Transverse colon (tissue), 4 donors: ENCODE results near the gene NEO1. TPM values are rescaled to one million over a fixed set of nuclear protein-coding genes. Genes with fewer than 3 reads are reported as not detected.

Experiments
- DNase-seq: peaks from one replicate; pipeline ENCODE4 v3.0.0-alpha.2; 2019
- H3K27ac ChIP-seq, 4 donors: fragments of 200-600 bp; sonication (generic); 2 replicates each; pipeline ENCODE4 v1.5.1; 2016 to 2018; ENCODE audit warnings: inconsistent platforms in 4 of 4
- H3K27me3 ChIP-seq: fragments of 200-600 bp; sonication (generic); 2 replicates; pipeline ENCODE4 v1.5.1; 2017; ENCODE audit warnings: inconsistent platforms
- H3K36me3 ChIP-seq, 4 donors: fragments of 200-600 bp; sonication (generic); 2 replicates each; pipeline ENCODE4 v1.5.1; 2017 to 2019; ENCODE audit warnings: inconsistent platforms in 4 of 4
- H3K4me1 ChIP-seq, 4 donors: fragments of 200-600 bp; sonication (generic); 2 replicates each; pipeline ENCODE4 v1.5.1; 2017 to 2020; ENCODE audit warnings: inconsistent platforms in 4 of 4
- H3K4me3 ChIP-seq, 4 donors: fragments of 200-600 bp; sonication (generic); 1 replicate in 1 of 4; 2 replicates in 3 of 4; pipeline versions ENCODE4 v1.5.1 to v1.6.1; 2017 to 2019; ENCODE audit warnings: inconsistent platforms in 4 of 4
- H3K9me3 ChIP-seq, 2 donors: fragments of 200-600 bp; sonication (generic); 2 replicates each; pipeline ENCODE4 v1.5.1; 2017 to 2019; ENCODE audit warnings: inconsistent platforms in 2 of 2
- EP300 ChIP-seq: sonication (generic); formaldehyde crosslinking; IDR thresholded peaks from one replicate; pipeline ENCODE4 v1.6.1; 2017; ENCODE audit warnings: antibody characterized with exemption, low read depth
- POLR2A ChIP-seq: fragments of 450-650 bp; IDR thresholded peaks from one replicate; pipeline ENCODE4 v1.6.1; 2016; ENCODE audit warnings: antibody characterized with exemption, mild to moderate bottlenecking, moderate library complexity
- POLR2AphosphoS5 ChIP-seq, 3 donors: sonication (generic); formaldehyde crosslinking; IDR thresholded peaks; one replicate each; pipeline ENCODE4 v1.6.1; 2016; ENCODE audit warnings: antibody characterized with exemption in 3 of 3
- WGBS, 2 donors: methylation state at CpG; one replicate each; pipeline ENCODE4 v1.1.5; 2018; ENCODE audit warnings: low coverage in 1 of 2; 5-methylcytosine and 5-hydroxymethylcytosine counted together
- in situ Hi-C, 4 donors: fragments of 200-750 bp; cut with MboI; loops; one replicate each; pipeline versions ENCODE4 v1.15.0 to v1.15.1; 2017; ENCODE audit warnings: low sequenced_read_pairs in 3 of 4, low pct_ligation_motif_present in 1 of 4, low pct_unique_long_range_greater_than_20kb in 1 of 4
- intact Hi-C: fragments of 100-400 bp; cut with DNase I; formaldehyde crosslinking; loops from one replicate; pipeline ENCODE4 v1.15.1; 2023; ENCODE audit warnings: low total_unique reads
- small RNA-seq, 4 donors: library from RNA; depleted of rRNA; stranded (forward); fragments of <200 nt; gene quantifications; one replicate each; pipeline ENCODE3, GENCODE V24; 2016
- total RNA-seq, 4 donors: library from RNA; depleted of rRNA; stranded (reverse); fragments of >200 nt; gene quantifications; one replicate each; pipeline ENCODE4 v1.1.0, GENCODE V29; 2016
- TF ChIP-seq, protein P1 (sequence below), 5 experiments: fragments of 200-600 bp in 3 of 5; fragments of 450-650 bp in 2 of 5; sonication (generic) in 3 of 5; IDR thresholded peaks; 1 replicate in 2 of 5; 2 replicates in 3 of 5; pipeline ENCODE4 v1.5.1; 2016 to 2017; ENCODE audit warnings: antibody characterized with exemption in 5 of 5, inconsistent platforms in 3 of 5, mild to moderate bottlenecking in 2 of 5, moderate library complexity in 1 of 5

The NEO1 gene
- total RNA-seq, 4 donors from 2014 or later: 100 to 188 (median 135) TPM

DNA sequence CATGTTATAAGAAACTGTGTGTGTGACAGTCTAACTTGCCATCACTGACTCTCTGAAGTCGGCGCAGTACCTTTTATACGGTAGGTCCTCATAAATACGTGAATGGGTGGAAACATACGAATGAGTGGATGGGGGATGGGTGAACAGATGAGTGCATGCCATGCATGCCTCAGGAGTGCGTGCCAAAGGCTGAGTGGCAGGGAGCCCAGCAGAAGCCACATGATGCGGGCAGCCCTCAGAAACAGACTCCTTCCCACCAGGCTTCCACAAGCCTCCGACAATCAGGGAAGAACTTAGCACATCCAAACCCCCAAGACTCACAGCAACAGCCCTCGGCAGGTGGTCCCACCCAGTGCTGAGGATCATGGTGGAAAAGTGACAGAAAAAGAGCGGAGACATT is 299.8 kb downstream of the NEO1 start:
- Histone ChIP-seq H3K27me3 (peaks cover 6% of the 10 kb centered on the region), H3K9me3 (no peaks in the 10 kb centered on the region), H3K27ac (no peak overlapping the region), H3K4me1 (no peaks in the 10 kb centered on the region), H3K36me3 (no peaks in the 10 kb centered on the region), H3K4me3 (no peak overlapping the region)
- DNase-seq: no peak
- no peak for TF ChIP-seq POLR2A
- TF ChIP-seq POLR2AphosphoS5 (IDR thresholded peaks at IDR 0.05): no peak
- TF ChIP-seq, protein P1, sequence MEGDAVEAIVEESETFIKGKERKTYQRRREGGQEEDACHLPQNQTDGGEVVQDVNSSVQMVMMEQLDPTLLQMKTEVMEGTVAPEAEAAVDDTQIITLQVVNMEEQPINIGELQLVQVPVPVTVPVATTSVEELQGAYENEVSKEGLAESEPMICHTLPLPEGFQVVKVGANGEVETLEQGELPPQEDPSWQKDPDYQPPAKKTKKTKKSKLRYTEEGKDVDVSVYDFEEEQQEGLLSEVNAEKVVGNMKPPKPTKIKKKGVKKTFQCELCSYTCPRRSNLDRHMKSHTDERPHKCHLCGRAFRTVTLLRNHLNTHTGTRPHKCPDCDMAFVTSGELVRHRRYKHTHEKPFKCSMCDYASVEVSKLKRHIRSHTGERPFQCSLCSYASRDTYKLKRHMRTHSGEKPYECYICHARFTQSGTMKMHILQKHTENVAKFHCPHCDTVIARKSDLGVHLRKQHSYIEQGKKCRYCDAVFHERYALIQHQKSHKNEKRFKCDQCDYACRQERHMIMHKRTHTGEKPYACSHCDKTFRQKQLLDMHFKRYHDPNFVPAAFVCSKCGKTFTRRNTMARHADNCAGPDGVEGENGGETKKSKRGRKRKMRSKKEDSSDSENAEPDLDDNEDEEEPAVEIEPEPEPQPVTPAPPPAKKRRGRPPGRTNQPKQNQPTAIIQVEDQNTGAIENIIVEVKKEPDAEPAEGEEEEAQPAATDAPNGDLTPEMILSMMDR (IDR thresholded peaks at IDR 0.05): no peak
- no peak for TF ChIP-seq EP300
- in situ Hi-C loops (no loop called here), intact Hi-C loops (no loop called here)
- 82 to 84% methylated on average over 6 to 10 of the region's 10 CpGs for WGBS, 2 donors

DNA sequence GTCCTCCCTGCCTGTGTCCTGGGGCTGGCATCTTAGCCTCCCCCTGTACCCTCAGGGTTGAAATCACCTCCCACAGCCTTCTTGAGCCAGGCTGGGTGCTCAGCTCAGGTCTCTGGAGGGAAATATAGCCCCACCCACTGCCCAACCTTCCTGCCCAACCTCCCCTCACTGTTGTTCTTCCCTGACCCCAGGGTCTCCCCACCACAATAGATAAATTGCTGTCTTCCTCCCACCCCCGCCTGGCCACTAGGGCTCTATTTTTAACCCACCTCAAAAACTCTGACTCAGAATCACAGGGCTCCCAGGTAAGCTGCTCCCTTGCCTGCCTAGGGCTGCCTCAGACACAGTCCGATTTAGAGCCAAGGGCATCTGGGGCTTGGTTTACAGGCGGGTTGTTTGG is 301.5 kb downstream of the NEO1 start:
- 17 to 79% methylated on average over 1 to 3 of the region's 3 CpGs for WGBS, 2 donors
- H3K27ac ChIP-seq: no peak overlapping the region
- in situ Hi-C loops (no loop called here), intact Hi-C loops (no loop called here)
- peaks cover 2% of the 10 kb centered on the region for H3K27me3 ChIP-seq
- no peak for DNase-seq
- peaks cover 0 to 10% (median 0%) of the 10 kb centered on the region in 4 donors for H3K4me1 ChIP-seq
- no peaks in the 10 kb centered on the region for H3K9me3 ChIP-seq
- no peaks in the 10 kb centered on the region for H3K36me3 ChIP-seq
- TF ChIP-seq, protein P1 (IDR thresholded peaks at IDR 0.05): no peak
- TF ChIP-seq POLR2AphosphoS5 (IDR thresholded peaks at IDR 0.05) (no peak), EP300 (no peak), POLR2A (no peak)
- H3K4me3 ChIP-seq: no peak overlapping the region

DNA sequence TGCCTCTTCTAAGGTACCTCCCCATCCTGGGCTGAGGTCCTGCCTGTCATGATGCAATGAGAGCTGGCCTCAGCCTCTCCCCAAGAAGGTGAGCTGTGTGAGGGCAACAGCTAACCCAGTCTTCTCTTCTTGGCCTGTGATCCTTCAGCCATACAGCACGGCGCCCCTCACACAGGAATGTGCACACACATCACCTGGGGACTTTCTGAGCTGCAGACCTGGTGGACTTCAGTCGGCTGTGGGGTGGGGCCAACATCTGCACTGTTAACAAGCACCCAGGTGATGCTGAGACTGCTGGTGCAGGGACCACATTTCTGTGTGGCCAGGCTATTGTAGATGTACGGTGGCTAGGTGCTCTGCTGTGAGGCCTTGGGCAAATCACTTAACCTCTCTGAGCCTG is 302.0 kb downstream of the NEO1 start:
- Histone ChIP-seq H3K27me3 (peaks cover 2% of the 10 kb centered on the region), H3K9me3 (no peaks in the 10 kb centered on the region), H3K27ac (no peak overlapping the region), H3K36me3 (no peaks in the 10 kb centered on the region), H3K4me3 (no peak overlapping the region), H3K4me1 (peaks cover 0 to 13% (median 2%) of the 10 kb centered on the region in 4 donors)
- in situ Hi-C loops (no loop called here), intact Hi-C loops (no loop called here)
- 76% methylated on average over 4 of the region's 4 CpGs; no CpG with 5 or more reads in 1 of the 2 donors for WGBS, 2 donors
- TF ChIP-seq, protein P1 (IDR thresholded peaks at IDR 0.05): no peak
- TF ChIP-seq POLR2A (no peak), POLR2AphosphoS5 (IDR thresholded peaks at IDR 0.05) (no peak), EP300 (no peak)
- no peak for DNase-seq

Small RNAs within 50 kb of the gene (small RNA-seq; reads per million reads assigned to genes)
- gene FKBP1AP2: 0 reads per million in 4 donors
